Spleen (tissue), 7 donors: ENCODE measurements around the gene RELB.

Experiments
- POLR2AphosphoS5 ChIP-seq, 3 donors: sonication (generic); formaldehyde crosslinking; IDR thresholded peaks; one replicate each; pipeline ENCODE4 v1.5.1; 2017; ENCODE audit warnings: antibody characterized with exemption in 3 of 3
- TF ChIP-seq, protein P1 (sequence below), 11 experiments: fragments of 200-600 bp in 7 of 11; fragments of 450-650 bp in 4 of 11; sonication (generic) in 4 of 11; IDR thresholded peaks in 8 of 11; conservative IDR thresholded peaks in 3 of 11; 1 replicate in 7 of 11; 2 replicates in 4 of 11; pipeline versions ENCODE4 v1.4.0 to v1.8.0; 2016 to 2021; ENCODE audit warnings: antibody characterized with exemption in 11 of 11, inconsistent platforms in 4 of 11, mild to moderate bottlenecking in 1 of 11
- donor health status: DM: no; HTN: no; CAD: no; lungs with moderate emphysema.
- donor health status: DM: no; HTN: no; CAD: no.
- donor health status: DM: no; HTN: no; CAD: no.

DNA sequence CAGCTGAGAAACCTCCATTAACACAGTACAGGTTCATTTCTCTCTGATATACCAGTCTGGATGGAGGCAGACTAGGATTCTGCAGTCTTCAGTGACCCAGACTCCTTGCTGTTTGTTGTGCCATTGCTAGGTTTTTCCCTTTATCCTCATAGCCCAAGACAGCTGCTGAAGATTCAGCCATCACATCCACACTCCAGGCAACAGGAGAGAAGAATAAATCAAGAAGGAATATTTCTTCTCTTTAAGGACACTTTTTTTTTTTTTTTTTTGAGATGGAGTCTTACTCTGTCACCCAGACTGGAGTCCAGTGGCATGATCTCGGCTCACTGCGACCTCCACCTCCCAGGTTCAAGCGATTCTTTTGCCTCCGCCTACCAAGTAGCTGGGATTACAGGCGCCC lies 31.8 kb upstream of the RELB start:
- no peak for TF ChIP-seq POLR2AphosphoS5 (IDR thresholded peaks at IDR 0.05)
- TF ChIP-seq, protein P1, sequence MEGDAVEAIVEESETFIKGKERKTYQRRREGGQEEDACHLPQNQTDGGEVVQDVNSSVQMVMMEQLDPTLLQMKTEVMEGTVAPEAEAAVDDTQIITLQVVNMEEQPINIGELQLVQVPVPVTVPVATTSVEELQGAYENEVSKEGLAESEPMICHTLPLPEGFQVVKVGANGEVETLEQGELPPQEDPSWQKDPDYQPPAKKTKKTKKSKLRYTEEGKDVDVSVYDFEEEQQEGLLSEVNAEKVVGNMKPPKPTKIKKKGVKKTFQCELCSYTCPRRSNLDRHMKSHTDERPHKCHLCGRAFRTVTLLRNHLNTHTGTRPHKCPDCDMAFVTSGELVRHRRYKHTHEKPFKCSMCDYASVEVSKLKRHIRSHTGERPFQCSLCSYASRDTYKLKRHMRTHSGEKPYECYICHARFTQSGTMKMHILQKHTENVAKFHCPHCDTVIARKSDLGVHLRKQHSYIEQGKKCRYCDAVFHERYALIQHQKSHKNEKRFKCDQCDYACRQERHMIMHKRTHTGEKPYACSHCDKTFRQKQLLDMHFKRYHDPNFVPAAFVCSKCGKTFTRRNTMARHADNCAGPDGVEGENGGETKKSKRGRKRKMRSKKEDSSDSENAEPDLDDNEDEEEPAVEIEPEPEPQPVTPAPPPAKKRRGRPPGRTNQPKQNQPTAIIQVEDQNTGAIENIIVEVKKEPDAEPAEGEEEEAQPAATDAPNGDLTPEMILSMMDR (IDR thresholded peaks at IDR 0.05 in 8 of 11, conservative IDR thresholded peaks at IDR 0.05 in 3 of 11), result no peak
